Stomach (tissue), 4 donors: ENCODE measurements around the gene RCOR3.
"Not testable (repeated sequence)": the region's sequence is repeated elsewhere in the genome, so short reads cannot be mapped to it uniquely, and the experiment has no call there.

Experiments used
- EP300 ChIP-seq: sonication (generic); formaldehyde crosslinking; IDR thresholded peaks from one replicate; pipeline ENCODE4 v1.6.1; 2017; ENCODE audit warnings: antibody characterized with exemption
- POLR2A ChIP-seq, 4 donors: fragments of 450-650 bp; IDR thresholded peaks; one replicate each; pipeline ENCODE4 v1.6.1; 2016; ENCODE audit warnings: antibody characterized with exemption in 4 of 4, control low read depth in 2 of 4, mild to moderate bottlenecking in 1 of 4, moderate library complexity in 1 of 4
- POLR2AphosphoS5 ChIP-seq, 3 donors: sonication (generic); formaldehyde crosslinking; IDR thresholded peaks; one replicate each; pipeline ENCODE4 v1.6.1; 2016; ENCODE audit warnings: antibody characterized with exemption in 3 of 3
- TF ChIP-seq, protein P1 (sequence below), 7 experiments: fragments of 450-650 bp in 4 of 7; fragments of 200-600 bp in 3 of 7; sonication (generic) in 3 of 7; IDR thresholded peaks; one replicate each; pipeline ENCODE4 v1.5.1; 2016 to 2019; ENCODE audit warnings: antibody characterized with exemption in 7 of 7, control low read depth in 2 of 7, mild to moderate bottlenecking in 1 of 7

DNA sequence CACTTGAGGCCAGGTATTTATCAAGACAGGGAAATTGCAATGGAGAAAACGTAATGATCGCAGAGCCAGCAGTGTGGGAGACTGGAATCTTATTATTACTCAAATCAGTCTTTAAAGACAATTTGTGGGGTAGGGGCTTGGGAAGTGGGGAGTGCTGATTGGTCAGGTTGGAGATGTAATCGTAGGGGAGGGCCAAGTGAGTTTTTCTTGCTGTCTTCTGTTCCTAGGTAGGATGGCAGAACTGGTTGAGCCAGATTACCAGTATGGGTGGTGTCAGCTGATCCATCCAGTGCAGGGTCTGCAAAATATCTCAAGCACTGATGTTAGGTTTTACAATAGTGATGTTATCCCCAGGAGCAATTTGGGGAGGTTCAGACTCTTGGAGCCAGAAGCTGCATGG is 9.6 kb upstream of the RCOR3 start:
- TF ChIP-seq, protein P1, sequence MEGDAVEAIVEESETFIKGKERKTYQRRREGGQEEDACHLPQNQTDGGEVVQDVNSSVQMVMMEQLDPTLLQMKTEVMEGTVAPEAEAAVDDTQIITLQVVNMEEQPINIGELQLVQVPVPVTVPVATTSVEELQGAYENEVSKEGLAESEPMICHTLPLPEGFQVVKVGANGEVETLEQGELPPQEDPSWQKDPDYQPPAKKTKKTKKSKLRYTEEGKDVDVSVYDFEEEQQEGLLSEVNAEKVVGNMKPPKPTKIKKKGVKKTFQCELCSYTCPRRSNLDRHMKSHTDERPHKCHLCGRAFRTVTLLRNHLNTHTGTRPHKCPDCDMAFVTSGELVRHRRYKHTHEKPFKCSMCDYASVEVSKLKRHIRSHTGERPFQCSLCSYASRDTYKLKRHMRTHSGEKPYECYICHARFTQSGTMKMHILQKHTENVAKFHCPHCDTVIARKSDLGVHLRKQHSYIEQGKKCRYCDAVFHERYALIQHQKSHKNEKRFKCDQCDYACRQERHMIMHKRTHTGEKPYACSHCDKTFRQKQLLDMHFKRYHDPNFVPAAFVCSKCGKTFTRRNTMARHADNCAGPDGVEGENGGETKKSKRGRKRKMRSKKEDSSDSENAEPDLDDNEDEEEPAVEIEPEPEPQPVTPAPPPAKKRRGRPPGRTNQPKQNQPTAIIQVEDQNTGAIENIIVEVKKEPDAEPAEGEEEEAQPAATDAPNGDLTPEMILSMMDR (IDR thresholded peaks at IDR 0.05), result not testable (repeated sequence)
- TF ChIP-seq EP300; POLR2A (IDR thresholded peaks at IDR 0.05); POLR2AphosphoS5 (IDR thresholded peaks at IDR 0.05): not testable (repeated sequence)
